HuH-7.5 (cell line): ENCODE results near the gene NT5DC4.

ENCODE experiments used
- DNase-seq: peaks from one replicate; pipeline ENCODE4 v3.0.0; 2011; ENCODE audit warnings: low spot score

Gene NT5DC4

DNA sequence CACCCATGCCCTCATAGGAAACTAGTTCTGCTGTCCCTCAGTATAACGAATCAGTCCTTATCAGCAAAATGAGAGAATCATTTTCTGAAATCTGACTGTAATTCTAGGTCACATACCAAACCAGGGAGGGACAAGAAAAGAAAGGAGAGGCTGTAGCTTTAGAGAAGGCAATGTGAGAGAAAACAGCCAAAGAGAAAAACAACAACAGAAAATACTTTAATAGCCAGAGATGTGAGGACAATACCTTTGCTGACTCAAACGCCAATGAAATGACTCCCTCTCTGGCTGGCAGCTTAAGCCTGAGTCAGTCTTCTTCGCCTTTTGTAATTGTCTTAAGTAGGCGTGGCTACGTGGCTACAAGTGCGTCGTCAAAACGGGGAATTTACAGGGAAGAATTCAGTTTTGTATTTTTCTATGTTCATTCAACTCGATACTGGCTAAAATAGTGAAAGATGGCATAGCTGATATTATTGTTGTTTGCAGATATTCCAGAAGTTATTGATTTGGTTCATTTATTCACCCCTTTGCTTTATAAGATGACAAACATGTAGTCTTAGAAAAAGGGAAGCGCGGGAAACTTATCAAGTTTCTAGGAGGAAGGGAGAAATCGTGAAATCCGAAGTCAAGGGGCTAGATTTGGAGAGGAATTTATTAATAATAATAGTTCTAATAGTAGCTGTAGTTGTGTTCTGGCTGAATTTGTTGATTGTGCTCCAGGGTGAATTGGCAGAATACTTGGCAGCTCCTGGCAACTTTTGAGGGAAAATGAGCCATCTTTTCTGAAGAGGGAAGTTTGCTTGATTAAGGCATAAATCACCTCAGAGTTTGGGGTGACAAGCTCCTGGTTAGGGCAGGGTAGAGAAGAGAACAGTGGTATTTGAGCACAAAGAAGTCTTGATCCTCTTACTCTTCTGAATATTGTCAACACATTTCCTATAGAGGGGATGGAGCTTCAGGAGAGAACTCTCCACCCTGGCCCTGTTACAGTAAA is 63.7 kb downstream of the NT5DC4 start, which contains the start of gene IL1A:
Gene IL1A (minus strand): TSS at position 295 of the 991 bp plus-strand sequence. CDS start 723 bp downstream, outside the sequence.
- no peak for DNase-seq

DNA sequence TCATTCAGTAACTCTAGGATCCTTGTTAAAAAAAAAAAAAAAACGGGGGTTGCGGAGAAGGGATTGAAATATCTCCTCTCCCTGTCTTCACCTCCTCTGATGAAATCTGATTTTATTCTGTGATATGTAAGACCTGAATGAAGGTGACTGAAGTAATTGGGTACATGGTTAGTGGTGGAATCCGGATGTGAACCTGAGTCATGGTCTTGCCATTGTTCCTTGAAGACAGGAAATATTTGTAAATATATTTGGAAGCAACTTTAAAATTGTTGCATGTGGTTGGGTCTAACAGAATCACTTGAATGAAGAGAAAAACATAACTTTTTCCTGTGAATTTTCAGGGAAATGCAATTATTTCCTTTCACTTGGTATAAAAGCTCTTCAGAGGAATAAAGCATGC is 66.5 kb downstream of the NT5DC4 start:
- no peak for DNase-seq

DNA sequence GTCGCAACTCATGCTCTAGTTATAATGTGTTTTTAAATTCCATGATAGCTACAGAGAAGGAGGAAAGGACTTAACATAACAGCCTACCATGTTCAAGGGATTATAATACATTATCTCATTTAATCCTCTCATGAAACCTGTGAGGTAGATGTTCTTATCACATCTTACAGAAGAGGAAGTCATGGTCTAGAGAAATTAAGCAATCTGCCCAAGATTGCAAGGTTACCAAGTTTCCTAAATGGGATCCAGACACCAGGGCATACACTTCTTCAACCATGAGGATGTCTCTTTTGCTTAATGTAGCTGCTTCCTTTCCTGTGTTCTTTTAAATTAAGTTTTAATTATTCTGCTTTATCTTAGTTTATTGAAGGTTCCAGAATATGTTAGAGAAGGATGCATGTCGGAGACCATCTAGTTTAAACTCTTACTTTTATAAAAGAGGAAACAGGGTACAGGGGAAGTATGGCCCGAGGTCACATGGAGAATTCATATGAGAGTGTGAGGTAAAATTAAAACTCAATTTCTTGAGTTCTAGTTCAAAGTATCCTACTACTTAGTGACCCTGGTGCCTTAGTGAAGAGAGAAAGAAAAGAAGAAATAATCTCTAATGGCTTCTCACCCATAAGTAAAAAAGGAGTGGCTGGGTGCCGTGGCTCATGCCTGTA is 67.0 kb downstream of the NT5DC4 start:
- no peak for DNase-seq

DNA sequence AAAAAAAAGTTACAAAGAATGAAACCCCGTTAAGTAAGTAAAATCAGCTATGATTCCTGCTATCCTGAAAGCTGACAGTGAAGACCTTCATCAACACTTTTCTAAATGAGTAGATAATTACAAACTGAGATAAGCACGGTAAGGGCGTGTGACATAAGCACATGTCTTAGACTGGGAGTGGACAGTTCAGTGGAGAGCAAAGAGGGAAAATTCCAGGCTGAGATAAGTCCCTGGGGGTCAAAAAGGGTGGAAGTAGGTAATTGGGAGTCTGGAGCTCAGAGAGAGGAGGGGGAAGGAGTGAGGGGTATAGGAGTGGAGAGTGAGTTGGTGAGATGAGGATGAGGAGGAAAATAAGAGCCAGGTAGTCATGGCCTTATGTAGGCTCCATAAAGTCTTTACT is 67.8 kb downstream of the NT5DC4 start:
- DNase-seq = no peak
